Upper lobe of left lung (tissue), 6 donors: ENCODE measurements around the gene TBKBP1. TPM values are rescaled to one million over a fixed set of nuclear protein-coding genes. Genes with fewer than 3 reads are reported as not detected.

Experiments used
- ATAC-seq, 2 donors: fragments of 200-7000 bp; cut with Tn5 transposase; one replicate each; pipeline ENCODE4 v1.9.1; 2022; ENCODE audit warnings: mild to moderate bottlenecking in 2 of 2, moderate library complexity in 2 of 2; ENCODE audit not compliant: low FRiP score in 2 of 2
- DNase-seq, 2 donors: peaks; one replicate each; pipeline ENCODE4 v3.0.0-alpha.2; 2019 to 2020
- H3K27ac ChIP-seq, 4 donors: fragments of 200-600 bp; sonication (generic); one replicate each; pipeline ENCODE4 v1.5.1; 2016 to 2019
- H3K27me3 ChIP-seq, 4 donors: fragments of 200-600 bp; sonication (generic); one replicate each; pipeline ENCODE4 v1.5.1; 2017 to 2019
- H3K36me3 ChIP-seq, 4 donors: fragments of 200-600 bp; sonication (generic); one replicate each; pipeline ENCODE4 v1.5.1; 2016 to 2019
- H3K4me1 ChIP-seq, 4 donors: fragments of 200-600 bp; sonication (generic); one replicate each; pipeline ENCODE4 v1.5.1; 2018 to 2019
- H3K4me3 ChIP-seq, 4 donors: fragments of 200-600 bp; sonication (generic); one replicate each; pipeline ENCODE4 v1.5.1; 2017 to 2019; ENCODE audit warnings: mild to moderate bottlenecking in 2 of 4, moderate library complexity in 1 of 4
- H3K9me3 ChIP-seq, 4 donors: fragments of 200-600 bp; sonication (generic); one replicate each; pipeline ENCODE4 v1.5.1; 2018 to 2019
- EP300 ChIP-seq, 4 donors: sonication (generic); formaldehyde crosslinking; IDR thresholded peaks; one replicate each; pipeline ENCODE4 v1.5.1; 2017; ENCODE audit warnings: antibody characterized with exemption in 4 of 4, control low read depth in 2 of 4
- POLR2A ChIP-seq, 4 donors: fragments of 450-650 bp; IDR thresholded peaks; one replicate each; pipeline ENCODE4 v1.5.1; 2016 to 2017; ENCODE audit warnings: antibody characterized with exemption in 4 of 4, mild to moderate bottlenecking in 2 of 4
- POLR2AphosphoS5 ChIP-seq, 2 donors: sonication (generic); formaldehyde crosslinking; IDR thresholded peaks; one replicate each; pipeline ENCODE4 v1.5.1; 2017; ENCODE audit warnings: antibody characterized with exemption in 2 of 2
- WGBS, 2 donors: methylation state at CpG; one replicate each; pipeline ENCODE4 v1.1.5; 2017 to 2018; 5-methylcytosine and 5-hydroxymethylcytosine counted together
- total RNA-seq, 6 donors: library from RNA; depleted of rRNA in 4 of 6; stranded (reverse); fragments of >200 nt in 4 of 6; gene quantifications; one replicate each; pipeline versions ENCODE4 v1.1.0 to v1.2.1, GENCODE V29; 2016 to 2021
- TF ChIP-seq, protein P1 (sequence below), 6 experiments: fragments of 450-650 bp in 4 of 6; fragments of 200-600 bp in 2 of 6; sonication (generic) in 2 of 6; IDR thresholded peaks; one replicate each; pipeline ENCODE4 v1.5.1; 2016 to 2019; ENCODE audit warnings: antibody characterized with exemption in 6 of 6
- donor health status: DM: no; HTN: no; CAD: no; lungs with moderate emphysema.
- donor health status: DM: no; HTN: yes; CAD: no; lungs with severe emphysema.

Gene TBKBP1
- total RNA-seq, 6 donors from 2014 or later: 6.4 to 28.3 (median 12.8) TPM

DNA sequence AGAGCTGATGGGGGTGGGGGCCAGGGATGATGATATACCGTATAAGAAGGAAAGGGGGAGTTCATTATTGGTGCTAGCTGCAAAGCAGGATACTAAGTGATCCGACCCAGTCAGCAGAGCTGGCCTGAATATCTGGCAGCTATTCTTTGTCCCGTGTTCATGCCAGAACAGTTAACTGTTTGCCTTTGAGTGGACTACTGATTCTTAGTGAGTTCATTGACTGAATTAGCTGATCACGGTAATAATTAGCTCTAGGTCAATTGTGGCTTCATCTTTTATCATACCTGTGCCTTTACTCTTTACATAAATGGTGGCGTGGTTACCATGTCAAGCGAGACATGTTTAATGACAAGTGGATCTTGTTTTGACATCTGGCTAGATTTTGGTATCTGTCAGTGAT, 39.0 kb upstream of the TBKBP1 start:
- Histone ChIP-seq H3K4me3 (no peak overlapping the region), H3K36me3 (peaks cover 45 to 85% (median 67%) of the 10 kb centered on the region in 4 donors), H3K4me1 (peaks cover 20 to 62% (median 33%) of the 10 kb centered on the region in 4 donors), H3K9me3 (no peaks in the 10 kb centered on the region), H3K27me3 (no peaks in the 10 kb centered on the region), H3K27ac (no peak overlapping the region)
- WGBS, 2 donors: 65 to 67% methylated on average over 6 of the region's 6 CpGs
- DNase-seq (no peak), ATAC-seq (no peak)
- TF ChIP-seq POLR2A (IDR thresholded peaks at IDR 0.05): no peak
- TF ChIP-seq, protein P1, sequence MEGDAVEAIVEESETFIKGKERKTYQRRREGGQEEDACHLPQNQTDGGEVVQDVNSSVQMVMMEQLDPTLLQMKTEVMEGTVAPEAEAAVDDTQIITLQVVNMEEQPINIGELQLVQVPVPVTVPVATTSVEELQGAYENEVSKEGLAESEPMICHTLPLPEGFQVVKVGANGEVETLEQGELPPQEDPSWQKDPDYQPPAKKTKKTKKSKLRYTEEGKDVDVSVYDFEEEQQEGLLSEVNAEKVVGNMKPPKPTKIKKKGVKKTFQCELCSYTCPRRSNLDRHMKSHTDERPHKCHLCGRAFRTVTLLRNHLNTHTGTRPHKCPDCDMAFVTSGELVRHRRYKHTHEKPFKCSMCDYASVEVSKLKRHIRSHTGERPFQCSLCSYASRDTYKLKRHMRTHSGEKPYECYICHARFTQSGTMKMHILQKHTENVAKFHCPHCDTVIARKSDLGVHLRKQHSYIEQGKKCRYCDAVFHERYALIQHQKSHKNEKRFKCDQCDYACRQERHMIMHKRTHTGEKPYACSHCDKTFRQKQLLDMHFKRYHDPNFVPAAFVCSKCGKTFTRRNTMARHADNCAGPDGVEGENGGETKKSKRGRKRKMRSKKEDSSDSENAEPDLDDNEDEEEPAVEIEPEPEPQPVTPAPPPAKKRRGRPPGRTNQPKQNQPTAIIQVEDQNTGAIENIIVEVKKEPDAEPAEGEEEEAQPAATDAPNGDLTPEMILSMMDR (IDR thresholded peaks at IDR 0.05): no peak
- no peak for TF ChIP-seq EP300 (IDR thresholded peaks at IDR 0.05)
- TF ChIP-seq POLR2AphosphoS5 (IDR thresholded peaks at IDR 0.05): no peak

- Histone ChIP-seq H3K27me3 (no peaks in the 10 kb centered on the region), H3K27ac (peak overlapping the region; percentile 39 to 74 (median 58)), H3K36me3 (peaks cover 50 to 98% (median 77%) of the 10 kb centered on the region in 4 donors), H3K4me1 (peaks cover 5 to 29% (median 10%) of the 10 kb centered on the region in 4 donors), H3K4me3 (peak overlapping the region in 2 of 4 donors; percentile 13 to 15), H3K9me3 (no peaks in the 10 kb centered on the region)
- ATAC-seq (peak in 1 of 2 donors; percentile 45), DNase-seq (no peak)
- TF ChIP-seq, protein P1 (IDR thresholded peaks at IDR 0.05): peak in 2 of 6 experiments; percentile 23 to 29
- no peak for TF ChIP-seq POLR2A (IDR thresholded peaks at IDR 0.05)
- no peak for TF ChIP-seq POLR2AphosphoS5 (IDR thresholded peaks at IDR 0.05)
- TF ChIP-seq EP300 (IDR thresholded peaks at IDR 0.05): no peak
- WGBS, 2 donors: 21 to 42% methylated on average over 6 of the region's 6 CpGs
These were observed 33.9 kb upstream of the TBKBP1 start for GRCh38 chr17:47660064-47660492.

DNA sequence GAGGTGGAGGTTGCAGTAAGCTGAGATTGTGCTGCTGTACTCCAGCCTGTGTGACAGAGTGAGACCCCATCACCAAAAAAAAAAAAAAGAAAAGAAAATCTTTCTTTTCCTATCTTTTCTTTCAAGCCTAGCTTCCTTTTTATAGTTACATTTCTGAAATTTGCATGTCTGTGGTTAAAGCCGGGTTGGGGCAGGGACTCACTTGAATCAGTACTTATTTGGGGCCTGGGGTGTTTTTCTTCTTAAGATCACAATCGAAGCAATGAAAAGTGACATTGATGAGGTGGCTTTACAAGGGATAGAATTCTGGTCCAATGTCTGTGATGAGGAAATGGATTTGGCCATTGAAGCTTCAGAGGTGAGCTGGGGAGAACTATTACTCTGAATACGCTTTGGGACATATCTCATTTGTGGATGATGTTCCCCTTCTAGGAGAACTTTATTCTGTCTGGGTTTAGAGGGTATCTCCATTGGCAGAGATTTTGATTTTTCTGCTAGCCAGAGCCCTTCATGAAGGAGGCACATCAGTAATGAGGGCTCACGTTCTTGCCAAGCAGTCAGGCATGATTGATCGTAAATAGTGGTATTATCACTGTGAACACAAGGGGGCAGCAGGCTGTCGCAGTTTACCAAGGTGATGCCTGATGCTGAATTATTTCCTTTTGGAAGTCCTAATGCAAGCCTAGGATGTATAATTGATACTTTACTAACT, 29.9 kb upstream of the TBKBP1 start:
- peaks cover 45 to 96% (median 80%) of the 10 kb centered on the region in 4 donors for H3K36me3 ChIP-seq
- no peaks in the 10 kb centered on the region for H3K27me3 ChIP-seq
- no peak overlapping the region for H3K4me3 ChIP-seq
- no peak for TF ChIP-seq EP300 (IDR thresholded peaks at IDR 0.05)
- TF ChIP-seq, protein P1 (IDR thresholded peaks at IDR 0.05): peak; percentile 44 to 76 (median 62)
- H3K4me1 ChIP-seq: peaks cover 5 to 23% (median 10%) of the 10 kb centered on the region in 4 donors
- ATAC-seq: peak; percentile 75 to 79
- H3K9me3 ChIP-seq: no peaks in the 10 kb centered on the region
- H3K27ac ChIP-seq: peak overlapping the region in 1 of 4 donors; percentile 77
- 43 to 49% methylated on average over 6 of the region's 6 CpGs for WGBS, 2 donors
- peak in 1 of 2 donors; percentile 46 for DNase-seq

GRCh38 chr17:47664624-47664941, 29.4 kb upstream of the TBKBP1 start:
- ATAC-seq (no peak), DNase-seq (no peak)
- Histone ChIP-seq H3K9me3 (no peaks in the 10 kb centered on the region), H3K36me3 (peaks cover 41 to 96% (median 81%) of the 10 kb centered on the region in 4 donors), H3K27me3 (no peaks in the 10 kb centered on the region), H3K27ac (peak overlapping the region in 2 of 4 donors; percentile 17 to 77), H3K4me1 (peaks cover 1 to 19% (median 6%) of the 10 kb centered on the region in 4 donors), H3K4me3 (no peak overlapping the region)
- TF ChIP-seq POLR2A (IDR thresholded peaks at IDR 0.05) (no peak), EP300 (IDR thresholded peaks at IDR 0.05) (no peak), POLR2AphosphoS5 (IDR thresholded peaks at IDR 0.05) (no peak)
- TF ChIP-seq, protein P1 (IDR thresholded peaks at IDR 0.05): no peak

DNA sequence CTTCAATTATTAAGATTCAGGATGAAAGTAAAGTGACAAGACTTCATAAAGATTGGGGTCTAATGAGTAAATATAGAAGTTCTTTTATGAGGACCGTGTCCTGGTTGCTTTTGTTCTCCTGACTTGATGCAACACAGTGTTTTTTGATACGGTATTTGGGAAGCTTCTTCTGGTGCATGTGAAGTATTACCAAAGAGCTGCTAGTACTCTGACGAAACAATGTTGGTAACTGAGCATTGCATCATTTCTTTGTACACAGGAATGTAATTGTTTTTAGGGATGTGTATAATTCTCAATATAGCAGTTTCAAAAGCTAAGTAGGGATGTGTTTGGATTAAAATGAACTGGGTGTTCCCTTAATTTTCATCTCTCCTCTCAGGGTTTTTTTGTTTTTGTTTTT, 28.3 kb upstream of the TBKBP1 start:
- H3K36me3 ChIP-seq: peaks cover 41 to 96% (median 90%) of the 10 kb centered on the region in 4 donors
- H3K27ac ChIP-seq: peak overlapping the region in 2 of 4 donors; percentile 36 to 77
- WGBS, 2 donors: 55 to 56% methylated on average over 3 of the region's 3 CpGs
- H3K4me3 ChIP-seq: no peak overlapping the region
- H3K4me1 ChIP-seq: peaks cover 0 to 9% (median 0%) of the 10 kb centered on the region in 4 donors
- TF ChIP-seq POLR2AphosphoS5 (IDR thresholded peaks at IDR 0.05) (peak in 1 of 2 donors; percentile 58), POLR2A (IDR thresholded peaks at IDR 0.05) (no peak)
- TF ChIP-seq, protein P1 (IDR thresholded peaks at IDR 0.05): no peak
- H3K27me3 ChIP-seq: no peaks in the 10 kb centered on the region
- DNase-seq (no peak), ATAC-seq (no peak)
- H3K9me3 ChIP-seq: no peaks in the 10 kb centered on the region
